H1 (cell line): ENCODE measurements around the gene NEK10. TPM values are rescaled to one million over a fixed set of nuclear protein-coding genes. Genes with fewer than 3 reads are reported as not detected.
A peak's percentile ranks its signal among the peaks of the same experiment; 100 is the strongest.

ENCODE experiments used
- CEBPB ChIP-seq: IDR thresholded peaks from 2 replicates; pipeline ENCODE4 v1.6.1; 2012; ENCODE audit warnings: low read depth, low read length
- CREB1 ChIP-seq: IDR thresholded peaks from 2 replicates; pipeline ENCODE4 v1.6.1; 2012; ENCODE audit warnings: inconsistent platforms
- JUN ChIP-seq: IDR thresholded peaks from 2 replicates; pipeline ENCODE4 v1.6.1; 2011; ENCODE audit warnings: low read depth, mild to moderate bottlenecking, improper control_type of control experiment, low read length
- JUND ChIP-seq: IDR thresholded peaks from 2 replicates; pipeline ENCODE4 v1.6.1; 2011; ENCODE audit warnings: mild to moderate bottlenecking, improper control_type of control experiment, low read length
- POU5F1 ChIP-seq: IDR thresholded peaks from 2 replicates; pipeline ENCODE4 v1.6.1; 2011; ENCODE audit warnings: low read depth, mild to moderate bottlenecking, low read length, moderate library complexity
- RBBP5 ChIP-seq: IDR thresholded peaks from 2 replicates; pipeline ENCODE4 v1.7.1; 2012; ENCODE audit warnings: low read depth, mild to moderate bottlenecking, inconsistent platforms, low read length, moderate library complexity, borderline replicate concordance
- TAF1 ChIP-seq: IDR thresholded peaks from 2 replicates; pipeline ENCODE4 v1.6.1; 2011; ENCODE audit warnings: mild to moderate bottlenecking, low read depth, low read length
- polyA plus RNA-seq, 7 experiments: library from polyadenylated mRNA; depleted of rRNA in 3 of 7; stranded (reverse) in 5 of 7; unstranded in 2 of 7; fragments of >200 nt in 5 of 7; fragments of 200-250 nt in 2 of 7; gene quantifications; 1 replicate in 5 of 7; 2 replicates in 1 of 7; 4 replicates in 1 of 7; pipeline versions ENCODE4 v1.2.1 to v1.2.3, GENCODE V29; 2011 to 2013; ENCODE audit warnings: missing spikeins in 2 of 7, mixed read lengths in 2 of 7
- total RNA-seq: library from RNA; stranded (reverse); fragmentation: NEBNext Ultra II Directional; extraction: Animal tissue kit (Norgen Biotek cat#: 25700); gene quantifications from 2 replicates; pipeline ENCODE4 v1.2.1, GENCODE V29; 2021
- TF ChIP-seq, protein P1 (sequence below), 3 experiments: IDR thresholded peaks; 1 replicate in 2 of 3; 2 replicates in 1 of 3; pipeline versions ENCODE4 v1.5.1 to v1.6.1; 2011; ENCODE audit warnings: low read length in 3 of 3, mild to moderate bottlenecking in 3 of 3, inconsistent platforms in 2 of 3, low read depth in 1 of 3, moderate library complexity in 1 of 3; ENCODE audit not compliant: insufficient read depth in 1 of 3; ENCODE audit errors: control extremely low read depth in 1 of 3

Gene NEK10
- total and polyA plus RNA-seq, 2 of the 8 experiments (the other 6 are each of a cell fraction or from before 2014, with no cell fraction given), result 0.18 to 0.50 TPM

DNA sequence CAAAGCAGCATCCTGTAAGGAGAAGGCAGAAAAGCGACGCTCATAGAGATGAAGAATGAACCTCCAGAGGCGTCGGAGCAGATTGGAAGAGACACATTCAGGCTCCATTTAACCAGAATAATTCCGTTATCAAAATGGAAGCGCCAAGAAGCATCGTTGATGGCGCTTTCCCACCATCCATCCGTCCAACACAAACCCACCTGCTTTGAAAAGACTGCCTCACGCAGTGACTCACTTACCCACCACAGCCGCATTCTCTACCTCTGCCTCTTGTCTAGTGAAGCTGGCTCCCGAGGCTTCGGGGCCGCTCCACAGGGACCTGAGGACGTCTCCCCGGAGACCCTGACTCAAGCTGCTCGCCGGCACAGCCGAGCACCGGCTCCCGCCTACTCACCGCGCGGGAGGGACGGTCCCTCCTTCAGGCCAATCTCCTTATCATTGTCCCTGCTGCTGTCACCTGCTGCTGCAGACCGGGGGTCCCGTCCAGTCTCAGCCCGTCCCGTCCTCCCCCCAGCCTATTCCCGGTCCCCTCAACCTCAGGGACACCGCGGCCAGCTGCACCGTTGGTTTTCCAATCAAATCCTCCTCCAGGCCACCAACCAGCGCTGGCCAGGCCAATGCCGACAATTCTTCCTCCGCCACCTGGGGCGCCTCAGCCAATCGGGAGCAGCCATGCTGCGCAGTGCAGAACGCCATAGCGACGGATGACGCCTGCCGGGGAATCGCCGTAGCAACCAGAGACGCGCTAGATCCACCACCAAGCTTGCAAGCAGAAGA is at the start of gene NEK10 (continued):
- TF ChIP-seq, protein P1, sequence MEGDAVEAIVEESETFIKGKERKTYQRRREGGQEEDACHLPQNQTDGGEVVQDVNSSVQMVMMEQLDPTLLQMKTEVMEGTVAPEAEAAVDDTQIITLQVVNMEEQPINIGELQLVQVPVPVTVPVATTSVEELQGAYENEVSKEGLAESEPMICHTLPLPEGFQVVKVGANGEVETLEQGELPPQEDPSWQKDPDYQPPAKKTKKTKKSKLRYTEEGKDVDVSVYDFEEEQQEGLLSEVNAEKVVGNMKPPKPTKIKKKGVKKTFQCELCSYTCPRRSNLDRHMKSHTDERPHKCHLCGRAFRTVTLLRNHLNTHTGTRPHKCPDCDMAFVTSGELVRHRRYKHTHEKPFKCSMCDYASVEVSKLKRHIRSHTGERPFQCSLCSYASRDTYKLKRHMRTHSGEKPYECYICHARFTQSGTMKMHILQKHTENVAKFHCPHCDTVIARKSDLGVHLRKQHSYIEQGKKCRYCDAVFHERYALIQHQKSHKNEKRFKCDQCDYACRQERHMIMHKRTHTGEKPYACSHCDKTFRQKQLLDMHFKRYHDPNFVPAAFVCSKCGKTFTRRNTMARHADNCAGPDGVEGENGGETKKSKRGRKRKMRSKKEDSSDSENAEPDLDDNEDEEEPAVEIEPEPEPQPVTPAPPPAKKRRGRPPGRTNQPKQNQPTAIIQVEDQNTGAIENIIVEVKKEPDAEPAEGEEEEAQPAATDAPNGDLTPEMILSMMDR (IDR thresholded peaks at IDR 0.05; ENCODE audit: control extremely low read depth in 1 of 3, insufficient read depth in 1 of 3, low read depth in 1 of 3, low read length in 3 of 3), result no peak
- 0 out of 2 replicates have a peak, but pooled peaks have one; percentile 32 for TF ChIP-seq RBBP5
- TF ChIP-seq JUND, result no peak
- peak; percentile 32; the same call in 1 of the 2 replicates for TF ChIP-seq TAF1
- peak; percentile 78 for TF ChIP-seq CREB1
- no peak for TF ChIP-seq POU5F1
- 0 out of 2 replicates have a peak, but pooled peaks have one; percentile 1 for TF ChIP-seq JUN
- no peak for TF ChIP-seq CEBPB
